Pancreas (tissue), 10 donors: ENCODE measurements around the gene AUTS2. TPM values are rescaled to one million over a fixed set of nuclear protein-coding genes. Genes with fewer than 3 reads are reported as not detected.

Experiments used
- ATAC-seq, 4 donors: fragments of 200-7000 bp; cut with Tn5 transposase; one replicate each; pipeline versions ENCODE4 v1.8.0 to v1.9.1; 2020; ENCODE audit warnings: mild to moderate bottlenecking in 4 of 4, moderate library complexity in 4 of 4
- DNase-seq, 6 donors: peaks; one replicate each; pipeline ENCODE4 v3.0.0-alpha.2; 2020
- FAIRE-seq: peaks from 2 replicates; lab custom pipeline; 2012; peaks lifted over from hg19 to GRCh38; lab: Jason Lieb, UNC
- H3K27ac ChIP-seq, 4 donors: fragments of 200-600 bp; sonication (generic); 1 replicate in 3 of 4; 2 replicates in 1 of 4; pipeline versions ENCODE4 v1.5.0 to v1.8.0; 2020
- H3K27me3 ChIP-seq, 4 donors: fragments of 200-600 bp; one replicate each; pipeline ENCODE4 v1.8.0; 2021
- H3K36me3 ChIP-seq, 3 donors: fragments of 200-600 bp; sonication (generic) in 1 of 3; one replicate each; pipeline versions ENCODE4 v1.5.0 to v1.8.0; 2020 to 2021
- H3K4me1 ChIP-seq, 3 donors: fragments of 200-600 bp; one replicate each; pipeline ENCODE4 v1.8.0; 2021
- H3K4me3 ChIP-seq, 4 donors: fragments of 200-600 bp; sonication (generic) in 2 of 4; one replicate each; pipeline versions ENCODE4 v1.5.0 to v1.8.0; 2020 to 2021
- H3K9me3 ChIP-seq, 4 donors: fragments of 200-600 bp; one replicate each; pipeline ENCODE4 v1.8.0; 2021
- CTCF ChIP-seq, 4 donors: fragments of 200-600 bp; sonication (generic) in 3 of 4; IDR thresholded peaks; one replicate each; pipeline versions ENCODE4 v1.5.0 to v1.8.0; 2021; ENCODE audit warnings: antibody characterized with exemption in 4 of 4
- WGBS, 2 donors: extraction: QIAGEN DNeasy Blood & Tissue Kit; methylation state at CpG; one replicate each; pipeline ENCODE4 v1.1.7; 2013; 5-methylcytosine and 5-hydroxymethylcytosine counted together
- intact Hi-C, 3 donors: fragments of 100-400 bp; cut with DNase I; formaldehyde crosslinking; loops; one replicate each; pipeline versions ENCODE4 v1.11.1 to v1.14.2; 2022
- polyA plus RNA-seq, 2 donors: library from polyadenylated mRNA; stranded (reverse); fragments of 200-250 nt; gene quantifications; one replicate each; pipeline ENCODE4 v1.2.3, GENCODE V29; 2013
- total RNA-seq, 6 donors: library from RNA; stranded (reverse); fragmentation: NEBNext Ultra II Directional in 4 of 6; extraction: Animal tissue kit (Norgen Biotek cat#: 25700) in 4 of 6; gene quantifications; one replicate each; pipeline versions ENCODE4 v1.2.1 to v1.2.4, GENCODE V29; 2021 to 2023
- donor health status: healthy with polysubstance abuse.
- donor health status: DM: no; HTN: no; CAD: no; lungs with moderate emphysema.
- donor health status: DM: no; HTN: no; CAD: no.
- donor health status: control.
- donor health status: control.
- donor health status: Bipolar disorder and iron deficiency.
- donor health status: DM: yes; HTN: yes; CAD: no.
- donor health status: DM: no; HTN: no; CAD: no.
- donor health status: DM: no; HTN: no; CAD: no.
- donor health status: DM: yes; HTN: yes; CAD: no.

The AUTS2 gene
- total and polyA plus RNA-seq, 8 donors: 5.8 to 16.8 (median 9.9) TPM

GRCh38 chr7:70791341-70791740 lies 1193.1 kb downstream of the AUTS2 start:
- ATAC-seq (no peak), DNase-seq (no peak), FAIRE-seq (no peak)
- Histone ChIP-seq H3K36me3 (no peaks in the 10 kb centered on the region), H3K27me3 (no peaks in the 10 kb centered on the region), H3K27ac (no peak overlapping the region), H3K4me3 (no peak overlapping the region), H3K9me3 (no peaks in the 10 kb centered on the region), H3K4me1 (no peaks in the 10 kb centered on the region)
- TF ChIP-seq CTCF (IDR thresholded peaks at IDR 0.05): no peak
- 85 to 87% methylated on average over 6 of the region's 6 CpGs for WGBS, 2 donors
- intact Hi-C loops: no loop called here

GRCh38 chr7:70793060-70793459 lies 1194.8 kb downstream of the AUTS2 start:
- no peak for DNase-seq
- no peaks in the 10 kb centered on the region for H3K4me1 ChIP-seq
- intact Hi-C loops: no loop called here
- WGBS, 2 donors: 80 to 81% methylated on average over 8 of the region's 8 CpGs
- FAIRE-seq: no peak
- ATAC-seq: no peak
- H3K36me3 ChIP-seq: no peaks in the 10 kb centered on the region
- no peaks in the 10 kb centered on the region for H3K9me3 ChIP-seq
- no peak overlapping the region for H3K27ac ChIP-seq
- no peaks in the 10 kb centered on the region for H3K27me3 ChIP-seq
- H3K4me3 ChIP-seq: no peak overlapping the region
- no peak for TF ChIP-seq CTCF (IDR thresholded peaks at IDR 0.05)

DNA sequence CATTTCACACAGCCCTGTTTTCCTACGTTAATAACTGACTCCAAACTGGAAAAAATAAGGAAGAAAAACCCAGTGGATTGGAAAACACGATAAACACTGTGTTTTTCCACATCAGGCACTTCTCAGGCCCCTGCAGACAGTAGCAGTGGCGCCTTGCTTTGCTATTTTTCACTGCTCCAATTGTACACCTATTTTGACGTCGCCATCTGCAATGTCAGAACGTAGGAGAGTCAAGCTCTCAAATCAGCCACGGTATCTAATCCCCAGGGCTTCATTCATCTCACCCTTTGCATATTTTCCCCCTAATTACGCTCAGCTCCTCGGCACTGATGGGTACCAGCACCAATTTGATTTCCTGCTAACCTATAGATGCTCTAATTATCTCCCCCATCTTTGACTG lies 1195.5 kb downstream of the AUTS2 start:
- ATAC-seq (no peak), DNase-seq (no peak), FAIRE-seq (no peak)
- intact Hi-C loops: no loop called here
- H3K4me3 ChIP-seq: no peak overlapping the region
- no peaks in the 10 kb centered on the region for H3K36me3 ChIP-seq
- H3K4me1 ChIP-seq: no peaks in the 10 kb centered on the region
- WGBS, 2 donors: 85 to 95% methylated on average over 9 of the region's 9 CpGs
- TF ChIP-seq CTCF (IDR thresholded peaks at IDR 0.05): no peak
- H3K27me3 ChIP-seq: no peaks in the 10 kb centered on the region
- no peak overlapping the region for H3K27ac ChIP-seq
- no peaks in the 10 kb centered on the region for H3K9me3 ChIP-seq

- Histone ChIP-seq H3K4me1 (no peaks in the 10 kb centered on the region), H3K9me3 (no peaks in the 10 kb centered on the region), H3K36me3 (no peaks in the 10 kb centered on the region), H3K4me3 (no peak overlapping the region), H3K27ac (no peak overlapping the region), H3K27me3 (no peaks in the 10 kb centered on the region)
- TF ChIP-seq CTCF (IDR thresholded peaks at IDR 0.05): no peak
- 92 to 95% methylated on average over 8 of the region's 8 CpGs for WGBS, 2 donors
- ATAC-seq (no peak), FAIRE-seq (no peak), DNase-seq (no peak)
- intact Hi-C loops: no loop called here
Observed at GRCh38 chr7:70794962-70795361, 1196.7 kb downstream of the AUTS2 start.

GRCh38 chr7:70795948-70796347 lies 1197.7 kb downstream of the AUTS2 start:
- no peaks in the 10 kb centered on the region for H3K9me3 ChIP-seq
- H3K36me3 ChIP-seq: no peaks in the 10 kb centered on the region
- H3K27ac ChIP-seq: no peak overlapping the region
- H3K27me3 ChIP-seq: no peaks in the 10 kb centered on the region
- 93 to 97% methylated on average over 5 of the region's 5 CpGs for WGBS, 2 donors
- DNase-seq: no peak
- ATAC-seq: no peak
- H3K4me1 ChIP-seq: no peaks in the 10 kb centered on the region
- FAIRE-seq: no peak
- no peak for TF ChIP-seq CTCF (IDR thresholded peaks at IDR 0.05)
- H3K4me3 ChIP-seq: no peak overlapping the region
- intact Hi-C loops: no loop called here
